Measurements from ENCODE around the gene GAS2L2. TPM values are rescaled to one million over a fixed set of nuclear protein-coding genes. Genes with fewer than 3 reads are reported as not detected.

The GAS2L2 gene
- total RNA-seq, 2 donors from 2014 or later, result not detected

DNA sequence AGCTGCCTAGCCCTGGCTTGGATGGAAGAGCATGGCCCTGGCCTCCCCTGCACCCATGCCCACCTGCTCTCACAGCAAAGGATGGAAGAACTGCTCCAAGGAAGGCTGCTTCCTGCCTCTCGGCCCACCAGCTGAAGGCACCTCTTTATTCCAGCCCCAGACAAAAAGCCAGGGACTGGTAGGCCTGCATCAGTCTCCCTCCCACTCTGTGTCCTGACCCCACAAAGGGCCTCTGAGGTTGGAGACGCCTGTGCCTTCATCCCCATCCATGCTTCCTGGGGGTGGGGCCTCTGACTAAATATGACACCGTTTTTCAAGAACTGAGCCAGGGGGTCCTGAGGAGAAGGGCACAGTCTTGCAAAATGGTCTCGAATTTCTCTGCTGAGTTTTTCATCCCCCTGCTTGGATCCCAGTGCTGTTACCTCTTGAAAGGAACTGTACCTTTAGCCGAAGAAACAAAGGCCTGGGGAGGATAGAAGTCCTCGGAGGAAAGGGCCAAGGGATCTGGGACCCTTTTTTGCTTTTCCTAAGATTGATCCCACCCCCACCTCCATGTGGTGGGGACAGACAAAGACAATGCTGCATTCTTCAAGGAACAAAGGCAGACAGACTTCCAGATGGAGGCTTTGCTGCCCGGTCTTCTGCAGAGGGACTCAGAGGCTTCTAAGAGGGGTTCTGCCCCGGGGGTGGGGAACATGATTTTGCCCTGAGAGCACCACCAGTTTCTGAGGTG is 12.9 kb upstream of the GAS2L2 start:
- no peaks in the 10 kb centered on the region for H3K27me3 ChIP-seq
- 74 to 76% methylated on average over 7 to 8 of the region's 8 CpGs for WGBS, 2 donors
- no peak overlapping the region for H3K27ac ChIP-seq
- no peak overlapping the region for H3K4me3 ChIP-seq
- TF ChIP-seq, protein P1, sequence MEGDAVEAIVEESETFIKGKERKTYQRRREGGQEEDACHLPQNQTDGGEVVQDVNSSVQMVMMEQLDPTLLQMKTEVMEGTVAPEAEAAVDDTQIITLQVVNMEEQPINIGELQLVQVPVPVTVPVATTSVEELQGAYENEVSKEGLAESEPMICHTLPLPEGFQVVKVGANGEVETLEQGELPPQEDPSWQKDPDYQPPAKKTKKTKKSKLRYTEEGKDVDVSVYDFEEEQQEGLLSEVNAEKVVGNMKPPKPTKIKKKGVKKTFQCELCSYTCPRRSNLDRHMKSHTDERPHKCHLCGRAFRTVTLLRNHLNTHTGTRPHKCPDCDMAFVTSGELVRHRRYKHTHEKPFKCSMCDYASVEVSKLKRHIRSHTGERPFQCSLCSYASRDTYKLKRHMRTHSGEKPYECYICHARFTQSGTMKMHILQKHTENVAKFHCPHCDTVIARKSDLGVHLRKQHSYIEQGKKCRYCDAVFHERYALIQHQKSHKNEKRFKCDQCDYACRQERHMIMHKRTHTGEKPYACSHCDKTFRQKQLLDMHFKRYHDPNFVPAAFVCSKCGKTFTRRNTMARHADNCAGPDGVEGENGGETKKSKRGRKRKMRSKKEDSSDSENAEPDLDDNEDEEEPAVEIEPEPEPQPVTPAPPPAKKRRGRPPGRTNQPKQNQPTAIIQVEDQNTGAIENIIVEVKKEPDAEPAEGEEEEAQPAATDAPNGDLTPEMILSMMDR (IDR thresholded peaks at IDR 0.05), result no peak
- DNase-seq, result no peak
- ATAC-seq, result no peak
- intact Hi-C loops (cut with DNase I), result loop anchor here (5.0 kb wide), 1 partner anchor 41 kb away; the partner anchor contains the start of gene TAF15
- peaks cover 11% of the 10 kb centered on the region for H3K4me1 ChIP-seq
- no peaks in the 10 kb centered on the region for H3K9me3 ChIP-seq
- H3K36me3 ChIP-seq (replicated peaks in 1 of 2; ENCODE audit: insufficient read depth in 1 of 2, low read depth in 2 of 2), result no peaks in the 10 kb centered on the region

DNA sequence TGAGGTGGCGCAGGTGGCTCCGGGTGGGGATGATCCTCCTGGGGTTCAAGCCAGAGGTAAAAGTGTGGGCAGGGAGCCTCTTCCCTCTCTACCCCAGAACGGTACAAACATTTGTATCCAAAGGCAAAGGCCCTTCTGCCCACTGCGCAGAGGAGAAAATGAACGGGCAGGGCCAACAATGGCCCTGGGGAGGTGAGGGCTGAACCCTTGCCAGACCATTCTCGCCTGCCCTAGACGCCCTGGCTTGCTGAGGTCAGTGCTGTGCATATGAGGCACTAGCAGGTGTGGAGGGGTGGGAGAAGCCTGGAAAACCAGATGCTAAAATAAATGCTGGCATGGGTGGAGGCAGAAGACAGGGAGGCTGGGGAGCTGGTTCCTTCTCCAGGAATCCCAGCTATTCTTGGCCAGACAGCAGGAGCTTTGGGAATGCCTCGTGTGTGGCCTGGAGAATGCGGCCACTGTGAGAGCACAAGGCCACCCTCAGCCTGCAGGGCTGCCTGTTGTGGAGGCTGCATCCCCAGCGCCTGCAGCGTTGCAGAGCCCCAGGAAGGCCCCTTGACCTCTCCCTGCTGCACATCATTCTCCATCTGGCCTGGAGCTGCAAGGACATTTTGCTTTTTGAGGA is 12.2 kb upstream of the GAS2L2 start:
- TF ChIP-seq POLR2A (IDR thresholded peaks at IDR 0.05), result no peak
- TF ChIP-seq, protein P1 (IDR thresholded peaks at IDR 0.05), result no peak
- intact Hi-C loops (cut with DNase I), result loop anchor here (5.0 kb wide), 1 partner anchor 42 kb away; the partner anchor contains the start of gene TAF15
- ATAC-seq (no peak), DNase-seq (no peak)
- no peak overlapping the region for H3K27ac ChIP-seq
- H3K36me3 ChIP-seq (replicated peaks in 1 of 2; ENCODE audit: insufficient read depth in 1 of 2, low read depth in 2 of 2), result no peaks in the 10 kb centered on the region
- H3K27me3 ChIP-seq, result no peaks in the 10 kb centered on the region
- H3K4me1 ChIP-seq, result peaks cover 11% of the 10 kb centered on the region
- 71 to 74% methylated on average over 11 of the region's 11 CpGs for WGBS, 2 donors
- H3K9me3 ChIP-seq, result no peaks in the 10 kb centered on the region
- no peak overlapping the region for H3K4me3 ChIP-seq

- intact Hi-C loops (cut with DNase I), result no loop called here
- Histone ChIP-seq H3K4me1 (peaks cover 11% of the 10 kb centered on the region), H3K27ac (peak overlapping the region in 3 of 4 donors; percentile 20 to 66 (median 55)), H3K9me3 (no peaks in the 10 kb centered on the region), H3K36me3 (replicated peaks in 1 of 2; ENCODE audit: insufficient read depth in 1 of 2, low read depth in 2 of 2) (no peaks in the 10 kb centered on the region), H3K4me3 (peak overlapping the region; percentile 8 to 19), H3K27me3 (no peaks in the 10 kb centered on the region)
- ATAC-seq (peak; percentile 97), DNase-seq (peak; percentile 89 to 94 (median 90))
- 3 to 8% methylated on average over 38 to 71 of the region's 75 CpGs for WGBS, 2 donors
- peak in 2 of 3 donors; percentile 27 to 34 for TF ChIP-seq POLR2A (IDR thresholded peaks at IDR 0.05)
- TF ChIP-seq, protein P1 (IDR thresholded peaks at IDR 0.05), result peak; percentile 92 to 99 (median 97)
These were observed 11.3 kb upstream of the GAS2L2 start for GRCh38 chr17:35764123-35764991.

GRCh38 chr17:35763767-35764122 is 10.7 kb upstream of the GAS2L2 start:
- Histone ChIP-seq H3K9me3 (no peaks in the 10 kb centered on the region), H3K4me1 (peaks cover 11% of the 10 kb centered on the region), H3K36me3 (replicated peaks in 1 of 2; ENCODE audit: insufficient read depth in 1 of 2, low read depth in 2 of 2) (no peaks in the 10 kb centered on the region), H3K4me3 (no peak overlapping the region), H3K27me3 (no peaks in the 10 kb centered on the region), H3K27ac (peak overlapping the region in 1 of 4 donors; percentile 55)
- TF ChIP-seq, protein P1 (IDR thresholded peaks at IDR 0.05), result no peak
- TF ChIP-seq POLR2A (IDR thresholded peaks at IDR 0.05), result no peak
- intact Hi-C loops (cut with DNase I), result no loop called here
- ATAC-seq (no peak), DNase-seq (no peak)
- 33 to 34% methylated on average over 16 to 17 of the region's 17 CpGs for WGBS, 2 donors
